HepG2 (cell line): ENCODE results near the gene RNF150. TPM values are rescaled to one million over a fixed set of nuclear protein-coding genes. Genes with fewer than 3 reads are reported as not detected.
A peak's percentile ranks its signal among the peaks of the same experiment; 100 is the strongest.

ENCODE experiments used
- ARID2 ChIP-seq: sonication (generic); formaldehyde crosslinking; IDR thresholded peaks from 2 replicates; pipeline ENCODE4 v1.8.1; 2022; ENCODE audit warnings: mild to moderate bottlenecking, missing genetic modification reagents, borderline replicate concordance
- HIVEP1 ChIP-seq: sonication (generic); formaldehyde crosslinking; IDR thresholded peaks from 2 replicates; pipeline ENCODE4 v1.4.0; 2020; ENCODE audit warnings: mild to moderate bottlenecking, missing genetic modification reagents
- KDM4B ChIP-seq: sonication (generic); formaldehyde crosslinking; IDR thresholded peaks from 2 replicates; pipeline ENCODE4 v1.4.0; 2020; ENCODE audit warnings: missing genetic modification reagents
- MAZ ChIP-seq, 2 experiments: sonication (generic) in 1 of 2; formaldehyde crosslinking in 1 of 2; IDR thresholded peaks; 2 replicates each; pipeline versions ENCODE4 v1.5.0 to v1.6.1; 2012 to 2020; ENCODE audit warnings: low read depth in 2 of 2, mild to moderate bottlenecking in 2 of 2, borderline replicate concordance in 1 of 2, improper control_type of control experiment in 1 of 2, low read length in 1 of 2, missing genetic modification reagents in 1 of 2, moderate library complexity in 1 of 2
- MTF2 ChIP-seq: sonication (generic); formaldehyde crosslinking; IDR thresholded peaks from 2 replicates; pipeline ENCODE4 v1.5.0; 2020; ENCODE audit warnings: missing genetic modification reagents, borderline replicate concordance
- PREB ChIP-seq: sonication (generic); formaldehyde crosslinking; IDR thresholded peaks from 2 replicates; pipeline ENCODE4 v1.4.0; 2020; ENCODE audit warnings: missing genetic modification reagents
- SOX5 ChIP-seq: IDR thresholded peaks from 2 replicates; pipeline ENCODE4 v1.6.1; 2016; ENCODE audit warnings: borderline replicate concordance
- TCF7 ChIP-seq: sonication (generic); IDR thresholded peaks from 2 replicates; pipeline ENCODE4 v1.6.1; 2016; ENCODE audit warnings: antibody characterized with exemption, low read depth
- TMF1 ChIP-seq: sonication (generic); formaldehyde crosslinking; IDR thresholded peaks from 2 replicates; pipeline ENCODE4 v1.8.1; 2022; ENCODE audit warnings: low read depth, missing genetic modification reagents
- ZFP36L1 ChIP-seq: sonication (generic); formaldehyde crosslinking; IDR thresholded peaks from 2 replicates; pipeline ENCODE4 v1.8.0; 2022; ENCODE audit warnings: mild to moderate bottlenecking, missing genetic modification reagents, moderate library complexity
- ZNF24 ChIP-seq: fragments of 450-650 bp; IDR thresholded peaks from 2 replicates; pipeline ENCODE4 v1.6.1; 2017; ENCODE audit warnings: antibody characterized with exemption, mild to moderate bottlenecking
- ZNF331 ChIP-seq: sonication (generic); formaldehyde crosslinking; IDR thresholded peaks from 2 replicates; pipeline ENCODE4 v1.4.0; 2020; ENCODE audit warnings: missing genetic modification reagents
- ZNF607 ChIP-seq: sonication (generic); formaldehyde crosslinking; IDR thresholded peaks from 2 replicates; pipeline ENCODE4 v1.5.1; 2020; ENCODE audit warnings: missing genetic modification reagents, mild to moderate bottlenecking, borderline replicate concordance
- ZNF709 ChIP-seq: sonication (generic); formaldehyde crosslinking; IDR thresholded peaks from 2 replicates; pipeline ENCODE4 v1.5.0; 2020; ENCODE audit warnings: mild to moderate bottlenecking, missing genetic modification reagents
- polyA plus RNA-seq, 8 experiments: library from polyadenylated mRNA; depleted of rRNA in 3 of 8; stranded (reverse) in 7 of 8; unstranded in 1 of 8; fragments of >200 nt; fragmentation: Illumina TruSeq in 4 of 8; extraction: Trizol in 4 of 8; gene quantifications; 2 replicates each; pipeline versions ENCODE4 v1.2.1 to v1.2.3, GENCODE V29; 2011 to 2016; ENCODE audit warnings: low read depth in 4 of 8, missing spikeins in 1 of 8, mixed read lengths in 1 of 8; ENCODE audit not compliant: insufficient read depth in 1 of 8
- total RNA-seq, 5 experiments: library from RNA; depleted of rRNA; stranded (reverse); fragments of >200 nt; fragmentation: Illumina TruSeq; extraction: Trizol; gene quantifications; 2 replicates each; pipeline ENCODE4 v1.2.3, GENCODE V29; 2016; ENCODE audit warnings: low read depth in 1 of 5
- TF ChIP-seq, protein P1 (sequence below): sonication (generic); formaldehyde crosslinking; IDR thresholded peaks from 2 replicates; pipeline ENCODE4 v1.9.0; 2021; ENCODE audit warnings: missing genetic modification reagents, mild to moderate bottlenecking, borderline replicate concordance
- TF ChIP-seq, protein P2 (sequence below): sonication (generic); formaldehyde crosslinking; IDR thresholded peaks from 2 replicates; pipeline ENCODE4 v1.8.1; 2023; ENCODE audit warnings: mild to moderate bottlenecking, missing genetic modification reagents, borderline replicate concordance
- TF ChIP-seq, protein P3 (sequence below): sonication (generic); formaldehyde crosslinking; IDR thresholded peaks from 2 replicates; pipeline ENCODE4 v1.8.1; 2023; ENCODE audit warnings: mild to moderate bottlenecking, inconsistent platforms, moderate library complexity, missing genetic modification reagents, borderline replicate concordance
- TF ChIP-seq, protein P4 (sequence below): sonication (generic); formaldehyde crosslinking; IDR thresholded peaks from 2 replicates; pipeline ENCODE4 v1.5.1; 2020; ENCODE audit warnings: mild to moderate bottlenecking, missing genetic modification reagents, borderline replicate concordance

The RNF150 gene
- total and polyA plus RNA-seq, 2 of the 13 experiments (the other 11 are each of a cell fraction or from before 2014, with no cell fraction given), result 0.02 to 0.03 TPM

DNA sequence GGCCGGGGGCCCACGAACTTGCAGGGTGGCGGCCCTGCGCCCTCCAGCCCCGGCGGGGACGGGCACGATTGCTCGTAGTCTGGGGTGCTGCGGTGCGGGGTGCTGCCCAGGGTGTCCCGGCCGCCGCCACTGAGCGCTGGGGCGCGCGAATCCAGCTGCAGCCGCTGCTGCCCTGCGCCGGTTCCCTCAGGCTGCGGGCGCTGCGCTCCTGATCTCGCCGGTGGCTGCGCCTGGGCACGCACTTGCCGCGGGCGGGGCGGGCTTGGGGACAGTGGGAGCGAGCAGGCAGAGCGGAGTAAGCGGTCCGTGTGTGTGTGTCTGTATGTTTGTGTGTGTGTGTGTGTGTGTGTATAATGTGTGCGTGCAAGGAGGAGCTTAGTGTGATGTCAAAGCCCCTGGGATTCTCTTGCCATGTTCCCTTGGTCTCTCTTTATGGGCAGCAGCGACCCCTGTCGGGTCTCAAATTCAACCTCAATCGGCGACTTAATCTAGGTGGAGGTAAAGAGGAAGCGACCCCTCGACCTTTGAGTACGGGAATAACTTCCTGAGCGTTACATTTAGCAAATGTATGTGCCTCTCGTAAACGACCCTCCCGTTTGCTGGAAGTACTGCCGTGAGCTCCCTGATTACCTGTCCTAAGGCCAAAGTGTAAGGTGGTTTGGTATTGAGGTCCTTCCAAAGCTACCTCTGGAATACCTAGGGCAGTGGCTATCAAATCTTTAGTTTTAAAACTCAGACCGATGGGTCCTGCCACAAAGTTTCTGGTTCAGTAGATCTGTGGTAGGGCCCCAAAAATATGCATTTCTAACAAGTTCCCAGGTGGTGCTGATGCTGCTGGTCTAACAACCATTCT lies at the start of gene RNF150 (continued):
- TF ChIP-seq, protein P1, sequence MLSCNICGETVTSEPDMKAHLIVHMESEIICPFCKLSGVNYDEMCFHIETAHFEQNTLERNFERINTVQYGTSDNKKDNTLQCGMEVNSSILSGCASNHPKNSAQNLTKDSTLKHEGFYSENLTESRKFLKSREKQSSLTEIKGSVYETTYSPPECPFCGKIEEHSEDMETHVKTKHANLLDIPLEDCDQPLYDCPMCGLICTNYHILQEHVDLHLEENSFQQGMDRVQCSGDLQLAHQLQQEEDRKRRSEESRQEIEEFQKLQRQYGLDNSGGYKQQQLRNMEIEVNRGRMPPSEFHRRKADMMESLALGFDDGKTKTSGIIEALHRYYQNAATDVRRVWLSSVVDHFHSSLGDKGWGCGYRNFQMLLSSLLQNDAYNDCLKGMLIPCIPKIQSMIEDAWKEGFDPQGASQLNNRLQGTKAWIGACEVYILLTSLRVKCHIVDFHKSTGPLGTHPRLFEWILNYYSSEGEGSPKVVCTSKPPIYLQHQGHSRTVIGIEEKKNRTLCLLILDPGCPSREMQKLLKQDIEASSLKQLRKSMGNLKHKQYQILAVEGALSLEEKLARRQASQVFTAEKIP (CRISPR knock-in tag), result no peak
- TF ChIP-seq TMF1 (CRISPR knock-in tag) (no peak), MAZ (IDR thresholded peaks at IDR 0.05; ENCODE audit: borderline replicate concordance, low read depth, low read length) (no peak), MAZ (CRISPR knock-in tag; IDR thresholded peaks at IDR 0.05; ENCODE audit: low read depth) (0 out of 2 replicates have a peak, but pooled peaks have one; percentile 31), MTF2 (peak; percentile 55; the same call in 1 of the 2 replicates), PREB (CRISPR knock-in tag) (no peak), ZNF331 (CRISPR knock-in tag) (0 out of 2 replicates have a peak, but pooled peaks have one; percentile 15), ZNF607 (CRISPR knock-in tag) (no peak), ARID2 (CRISPR knock-in tag) (no peak), KDM4B (no peak), HIVEP1 (no peak), ZNF24 (no peak), TCF7 (no peak), SOX5 (CRISPR knock-in tag) (no peak), ZNF709 (CRISPR knock-in tag) (no peak), ZFP36L1 (no peak)
- TF ChIP-seq, protein P2, sequence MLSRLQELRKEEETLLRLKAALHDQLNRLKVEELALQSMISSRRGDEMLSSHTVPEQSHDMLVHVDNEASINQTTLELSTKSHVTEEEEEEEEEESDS (CRISPR knock-in tag), result no peak
- TF ChIP-seq, protein P3, sequence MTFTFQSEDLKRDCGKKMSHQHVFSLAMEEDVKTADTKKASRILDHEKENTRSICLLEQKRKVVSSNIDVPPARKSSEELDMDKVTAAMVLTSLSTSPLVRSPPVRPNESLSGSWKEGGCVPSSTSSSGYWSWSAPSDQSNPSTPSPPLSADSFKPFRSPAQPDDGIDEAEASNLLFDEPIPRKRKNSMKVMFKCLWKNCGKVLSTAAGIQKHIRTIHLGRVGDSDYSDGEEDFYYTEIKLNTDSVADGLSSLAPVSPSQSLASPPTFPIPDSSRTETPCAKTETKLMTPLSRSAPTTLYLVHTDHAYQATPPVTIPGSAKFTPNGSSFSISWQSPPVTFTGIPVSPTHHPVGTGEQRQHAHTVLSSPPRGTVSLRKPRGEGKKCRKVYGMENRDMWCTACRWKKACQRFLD, result no peak
- TF ChIP-seq, protein P4, sequence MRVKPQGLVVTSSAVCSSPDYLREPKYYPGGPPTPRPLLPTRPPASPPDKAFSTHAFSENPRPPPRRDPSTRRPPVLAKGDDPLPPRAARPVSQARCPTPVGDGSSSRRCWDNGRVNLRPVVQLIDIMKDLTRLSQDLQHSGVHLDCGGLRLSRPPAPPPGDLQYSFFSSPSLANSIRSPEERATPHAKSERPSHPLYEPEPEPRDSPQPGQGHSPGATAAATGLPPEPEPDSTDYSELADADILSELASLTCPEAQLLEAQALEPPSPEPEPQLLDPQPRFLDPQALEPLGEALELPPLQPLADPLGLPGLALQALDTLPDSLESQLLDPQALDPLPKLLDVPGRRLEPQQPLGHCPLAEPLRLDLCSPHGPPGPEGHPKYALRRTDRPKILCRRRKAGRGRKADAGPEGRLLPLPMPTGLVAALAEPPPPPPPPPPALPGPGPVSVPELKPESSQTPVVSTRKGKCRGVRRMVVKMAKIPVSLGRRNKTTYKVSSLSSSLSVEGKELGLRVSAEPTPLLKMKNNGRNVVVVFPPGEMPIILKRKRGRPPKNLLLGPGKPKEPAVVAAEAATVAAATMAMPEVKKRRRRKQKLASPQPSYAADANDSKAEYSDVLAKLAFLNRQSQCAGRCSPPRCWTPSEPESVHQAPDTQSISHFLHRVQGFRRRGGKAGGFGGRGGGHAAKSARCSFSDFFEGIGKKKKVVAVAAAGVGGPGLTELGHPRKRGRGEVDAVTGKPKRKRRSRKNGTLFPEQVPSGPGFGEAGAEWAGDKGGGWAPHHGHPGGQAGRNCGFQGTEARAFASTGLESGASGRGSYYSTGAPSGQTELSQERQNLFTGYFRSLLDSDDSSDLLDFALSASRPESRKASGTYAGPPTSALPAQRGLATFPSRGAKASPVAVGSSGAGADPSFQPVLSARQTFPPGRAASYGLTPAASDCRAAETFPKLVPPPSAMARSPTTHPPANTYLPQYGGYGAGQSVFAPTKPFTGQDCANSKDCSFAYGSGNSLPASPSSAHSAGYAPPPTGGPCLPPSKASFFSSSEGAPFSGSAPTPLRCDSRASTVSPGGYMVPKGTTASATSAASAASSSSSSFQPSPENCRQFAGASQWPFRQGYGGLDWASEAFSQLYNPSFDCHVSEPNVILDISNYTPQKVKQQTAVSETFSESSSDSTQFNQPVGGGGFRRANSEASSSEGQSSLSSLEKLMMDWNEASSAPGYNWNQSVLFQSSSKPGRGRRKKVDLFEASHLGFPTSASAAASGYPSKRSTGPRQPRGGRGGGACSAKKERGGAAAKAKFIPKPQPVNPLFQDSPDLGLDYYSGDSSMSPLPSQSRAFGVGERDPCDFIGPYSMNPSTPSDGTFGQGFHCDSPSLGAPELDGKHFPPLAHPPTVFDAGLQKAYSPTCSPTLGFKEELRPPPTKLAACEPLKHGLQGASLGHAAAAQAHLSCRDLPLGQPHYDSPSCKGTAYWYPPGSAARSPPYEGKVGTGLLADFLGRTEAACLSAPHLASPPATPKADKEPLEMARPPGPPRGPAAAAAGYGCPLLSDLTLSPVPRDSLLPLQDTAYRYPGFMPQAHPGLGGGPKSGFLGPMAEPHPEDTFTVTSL (CRISPR knock-in tag), result no peak
